Neutrophil (primary cell): ENCODE measurements around the gene DBN1.
A peak's percentile ranks its signal among the peaks of the same experiment; 100 is the strongest.

Source experiments
- H3K27ac ChIP-seq: fragments of 200-600 bp; sonication (generic); 2 replicates; pipeline ENCODE4 v1.5.1; 2016; ENCODE audit warnings: mild to moderate bottlenecking, moderate library complexity
- H3K27me3 ChIP-seq: fragments of 200-600 bp; sonication (generic); 2 replicates; pipeline ENCODE4 v1.6.0; 2016; ENCODE audit warnings: mild to moderate bottlenecking
- H3K36me3 ChIP-seq: fragments of 200-600 bp; sonication (generic); 2 replicates; pipeline ENCODE4 v1.5.1; 2017
- H3K4me1 ChIP-seq, 2 experiments: fragments of 200-600 bp in 1 of 2; sonication (generic) in 1 of 2; 1 replicate in 1 of 2; 2 replicates in 1 of 2; pipeline versions ENCODE4 v1.5.1 to v1.6.1; 2013 to 2016; ENCODE audit warnings: low read depth in 1 of 2, low read length in 1 of 2, mild to moderate bottlenecking in 1 of 2, moderate library complexity in 1 of 2; ENCODE audit not compliant: control insufficient read depth in 1 of 2, insufficient read depth in 1 of 2
- H3K4me3 ChIP-seq, 2 experiments: fragments of 200-600 bp in 1 of 2; sonication (generic) in 1 of 2; 1 replicate in 1 of 2; 2 replicates in 1 of 2; pipeline ENCODE4 v1.5.1; 2013 to 2016; ENCODE audit warnings: low read depth in 1 of 2, low read length in 1 of 2, mild to moderate bottlenecking in 1 of 2, moderate library complexity in 1 of 2
- H3K9me3 ChIP-seq: fragments of 200-600 bp; sonication (generic); 2 replicates; pipeline ENCODE4 v1.5.1; 2016
- CTCF ChIP-seq: fragments of 200-600 bp; sonication (generic); IDR thresholded peaks from 2 replicates; pipeline ENCODE4 v1.5.1; 2016; ENCODE audit warnings: antibody characterized with exemption

Gene DBN1

GRCh38 chr5:177427919-177428573 is 45.4 kb downstream of the DBN1 start:
- Histone ChIP-seq H3K9me3 (no peaks in the 10 kb centered on the region), H3K4me3 (peak overlapping the region; percentile 88 to 97), H3K27ac (peak overlapping the region; percentile 98), H3K27me3 (no peaks in the 10 kb centered on the region), H3K4me1 (peaks cover 66 to 74% of the 10 kb centered on the region in 2 experiments), H3K36me3 (peaks cover 30% of the 10 kb centered on the region)
- TF ChIP-seq CTCF = peak; percentile 39

DNA sequence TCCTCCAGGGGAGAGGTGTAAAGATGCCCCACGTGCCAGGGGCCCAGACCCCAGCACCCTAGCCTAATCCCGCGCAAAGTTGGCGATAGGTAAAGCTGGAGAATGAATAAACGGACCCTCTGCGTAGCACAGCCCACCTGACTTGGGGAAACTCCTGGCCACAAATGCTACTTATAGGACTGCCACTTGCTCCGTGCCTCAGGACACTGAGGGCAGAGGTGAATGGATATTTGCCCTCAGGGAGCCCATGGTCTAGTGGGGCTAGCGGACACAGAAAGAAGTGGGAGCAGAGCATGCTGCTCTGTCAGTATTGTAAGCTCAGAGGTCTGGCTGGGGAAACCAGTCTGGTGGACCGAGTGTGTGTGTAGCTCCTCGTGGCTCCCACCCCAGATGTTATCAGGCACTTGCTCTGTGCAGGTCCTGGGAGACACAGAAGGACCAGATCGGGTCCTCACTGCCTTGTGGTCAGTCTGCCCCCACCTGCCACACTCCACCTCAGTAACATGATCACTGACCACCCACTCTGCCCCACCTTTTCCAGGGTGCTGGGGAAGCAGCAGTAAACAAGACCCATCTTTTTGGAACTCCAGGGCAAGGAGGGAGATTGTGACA is 46.1 kb downstream of the DBN1 start:
- no peak for TF ChIP-seq CTCF
- Histone ChIP-seq H3K4me3 (peak overlapping the region; percentile 88 to 97), H3K27me3 (no peaks in the 10 kb centered on the region), H3K9me3 (no peaks in the 10 kb centered on the region), H3K36me3 (peaks cover 23% of the 10 kb centered on the region), H3K27ac (peak overlapping the region; percentile 98), H3K4me1 (peaks cover 59 to 67% of the 10 kb centered on the region in 2 experiments)

DNA sequence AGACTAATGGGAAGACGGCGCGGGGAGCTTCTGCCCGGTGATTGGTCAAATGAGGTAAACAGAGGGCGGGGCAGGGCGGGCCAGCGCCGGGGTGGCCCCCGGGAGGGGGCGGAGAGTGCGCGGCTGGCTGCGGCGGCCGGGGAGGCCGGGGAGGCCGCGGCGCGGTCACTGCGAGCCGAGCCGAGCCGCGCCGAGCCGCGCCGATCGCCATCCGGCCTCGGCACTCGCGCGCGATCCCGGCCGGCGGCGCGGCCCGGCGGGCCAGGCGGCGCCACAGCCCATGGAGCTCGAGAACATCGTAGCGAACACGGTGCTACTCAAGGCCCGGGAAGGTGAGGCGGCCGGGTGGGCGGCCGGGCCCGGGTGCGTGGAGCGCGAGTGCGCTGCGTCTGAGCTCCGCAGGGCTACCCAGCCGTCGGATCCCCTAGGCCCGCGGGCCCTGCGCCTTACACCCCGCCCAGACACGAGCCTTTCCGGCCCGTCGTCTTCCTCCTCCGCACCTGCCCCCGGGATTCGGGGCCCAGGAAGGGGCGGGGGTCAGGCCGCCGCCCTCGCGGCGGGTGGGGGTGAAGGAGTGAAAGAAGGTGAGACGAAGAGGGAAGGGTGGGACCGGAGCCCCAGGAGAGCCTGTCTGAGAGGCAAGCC is 46.7 kb downstream of the DBN1 start, which contains the start of gene GRK6:
Gene GRK6 (plus strand): TSS at position 111 of the 645 bp plus-strand sequence. CDS start 170 bp downstream, at position 281.
- Histone ChIP-seq H3K27me3 (no peaks in the 10 kb centered on the region), H3K27ac (peak within 1 kb of the TSS; percentile 98), H3K9me3 (no peaks in the 10 kb centered on the region), H3K36me3 (peaks cover 18% of the 10 kb centered on the region), H3K4me3 (peak within 1 kb of the TSS; percentile 88 to 97), H3K4me1 (peaks cover 59 to 66% of the 10 kb centered on the region in 2 experiments)
- peak; percentile 8 for TF ChIP-seq CTCF

DNA sequence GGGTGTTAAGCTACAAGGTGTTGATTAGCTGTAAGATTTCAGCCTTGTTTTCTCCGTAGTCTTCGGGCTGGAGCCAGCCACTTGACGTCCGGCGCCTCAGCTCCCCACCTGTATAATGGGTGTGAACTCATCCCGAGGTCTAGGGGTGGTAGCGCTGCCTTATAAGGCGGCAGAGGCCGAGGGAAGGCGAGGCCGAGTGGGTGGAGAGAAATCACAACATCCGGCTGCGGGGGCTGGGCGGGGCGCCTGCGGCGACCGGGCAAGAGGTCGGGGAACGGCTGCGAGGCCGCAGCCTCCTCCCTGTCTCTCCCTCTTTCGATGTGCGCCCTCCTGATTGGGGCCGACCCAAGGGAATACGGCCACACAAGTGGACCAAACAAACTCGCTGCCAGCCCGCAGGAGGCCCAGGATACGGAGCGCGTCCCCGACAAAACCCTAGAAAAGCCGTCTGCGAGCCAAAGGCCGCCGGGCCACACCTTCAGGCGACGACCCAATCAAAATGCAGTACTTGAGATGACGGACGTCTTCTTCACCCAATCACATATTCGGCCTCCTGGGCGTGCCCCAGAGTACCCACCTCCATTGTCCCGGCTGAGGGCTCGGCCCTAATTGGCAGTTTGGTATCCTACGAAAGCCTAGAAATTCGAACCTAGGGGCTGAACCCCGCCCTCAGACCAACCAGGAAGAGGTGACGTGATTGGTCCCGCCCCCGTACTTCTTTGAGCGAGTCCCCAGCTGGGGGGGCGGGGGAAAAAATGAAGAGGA is 47.5 kb downstream of the DBN1 start:
- peak; percentile 24 for TF ChIP-seq CTCF
- Histone ChIP-seq H3K36me3 (peaks cover 14% of the 10 kb centered on the region), H3K4me1 (peaks cover 54 to 63% of the 10 kb centered on the region in 2 experiments), H3K9me3 (no peaks in the 10 kb centered on the region), H3K27ac (peak overlapping the region; percentile 98), H3K4me3 (peak overlapping the region; percentile 74 to 80), H3K27me3 (no peaks in the 10 kb centered on the region)

- Histone ChIP-seq H3K9me3 (no peaks in the 10 kb centered on the region), H3K27ac (peak overlapping the region; percentile 98), H3K27me3 (no peaks in the 10 kb centered on the region), H3K4me3 (peak overlapping the region; percentile 74 to 80), H3K36me3 (peaks cover 7% of the 10 kb centered on the region), H3K4me1 (peaks cover 52 to 63% of the 10 kb centered on the region in 2 experiments)
- no peak for TF ChIP-seq CTCF
Measured at GRCh38 chr5:177425196-177425800, 48.1 kb downstream of the DBN1 start.
